SH-SY5Y (cell line): ENCODE data around the gene PLA2G2E.

Experiments
- GATA2 ChIP-seq: IDR thresholded peaks from 2 replicates; pipeline ENCODE4 v1.6.1; 2011; ENCODE audit warnings: mild to moderate bottlenecking, low read depth, low read length
- GATA3 ChIP-seq: IDR thresholded peaks from 2 replicates; pipeline ENCODE4 v1.6.1; 2011; ENCODE audit warnings: low read depth, mild to moderate bottlenecking, low read length, moderate library complexity

PLA2G2E gene

GRCh38 chr1:19882111-19883071, 41.0 kb downstream of the PLA2G2E start, which contains the start of gene OTUD3:
TSS of gene OTUD3 (plus strand) at chr1:19882395. CDS start at chr1:19882514, 119 bp downstream.
- TF ChIP-seq GATA2 (no peak), GATA3 (no peak)

GRCh38 chr1:19879661-19880060, 43.8 kb downstream of the PLA2G2E start:
- TF ChIP-seq GATA3 (no peak), GATA2 (no peak)

GRCh38 chr1:19879227-19879626, 44.2 kb downstream of the PLA2G2E start:
- TF ChIP-seq GATA3 (no peak), GATA2 (no peak)

GRCh38 chr1:19878637-19878985, 44.8 kb downstream of the PLA2G2E start:
- TF ChIP-seq GATA3 (no peak), GATA2 (no peak)

- TF ChIP-seq GATA3 (no peak), GATA2 (no peak)
Observed at GRCh38 chr1:19877821-19878636, 45.4 kb downstream of the PLA2G2E start.

- TF ChIP-seq GATA3 = no peak
- no peak for TF ChIP-seq GATA2
Observed at GRCh38 chr1:19877181-19877750, 46.2 kb downstream of the PLA2G2E start.

GRCh38 chr1:19872190-19872589, 51.2 kb downstream of the PLA2G2E start:
- TF ChIP-seq GATA2 (no peak), GATA3 (no peak)
